GM18498 (cell line): Measurements from ENCODE around the gene LBX1.
A peak's percentile ranks its signal among the peaks of the same experiment; 100 is the strongest.
"Not testable (repeated sequence)": the region's sequence is repeated elsewhere in the genome, so short reads cannot be mapped to it uniquely, and the experiment has no call there.

Experiments
- ATAC-seq: cut with Tn5 transposase; IDR thresholded peaks from one replicate; pipeline ENCODE4 v1.9.1; 2021; ENCODE audit warnings: mild to moderate bottlenecking, moderate library complexity; ENCODE audit not compliant: unreplicated experiment

Gene LBX1

GRCh38 chr10:101214446-101215396 lies 14.5 kb downstream of the LBX1 start:
- ATAC-seq, result peak; percentile 65

- ATAC-seq, result no peak
Measured at GRCh38 chr10:101208543-101208942, 20.7 kb downstream of the LBX1 start.

- no peak for ATAC-seq
Measured at GRCh38 chr10:101207026-101207425, 22.2 kb downstream of the LBX1 start.

GRCh38 chr10:101202667-101203066 lies 26.6 kb downstream of the LBX1 start:
- not testable (repeated sequence) for ATAC-seq

- ATAC-seq, result not testable (repeated sequence)
Measured at GRCh38 chr10:101198326-101198977, 30.8 kb downstream of the LBX1 start.

- no peak for ATAC-seq
Measured at GRCh38 chr10:101195921-101196320, 33.3 kb downstream of the LBX1 start.

- ATAC-seq, result no peak
Measured at GRCh38 chr10:101189461-101190401, 39.5 kb downstream of the LBX1 start.

GRCh38 chr10:101188942-101189341 lies 40.3 kb downstream of the LBX1 start:
- no peak for ATAC-seq

- ATAC-seq, result no peak
Measured at GRCh38 chr10:101183458-101184183, 45.6 kb downstream of the LBX1 start.

GRCh38 chr10:101182936-101183335 lies 46.3 kb downstream of the LBX1 start:
- ATAC-seq, result no peak
